ENCODE data around the gene ISYNA1. TPM values are rescaled to one million over a fixed set of nuclear protein-coding genes. Genes with fewer than 3 reads are reported as not detected.

The ISYNA1 gene
- total and polyA plus RNA-seq, 2 of the 13 experiments (the other 11 are each of a cell fraction or from before 2014, with no cell fraction given) = 29.6 to 48.5 TPM

DNA sequence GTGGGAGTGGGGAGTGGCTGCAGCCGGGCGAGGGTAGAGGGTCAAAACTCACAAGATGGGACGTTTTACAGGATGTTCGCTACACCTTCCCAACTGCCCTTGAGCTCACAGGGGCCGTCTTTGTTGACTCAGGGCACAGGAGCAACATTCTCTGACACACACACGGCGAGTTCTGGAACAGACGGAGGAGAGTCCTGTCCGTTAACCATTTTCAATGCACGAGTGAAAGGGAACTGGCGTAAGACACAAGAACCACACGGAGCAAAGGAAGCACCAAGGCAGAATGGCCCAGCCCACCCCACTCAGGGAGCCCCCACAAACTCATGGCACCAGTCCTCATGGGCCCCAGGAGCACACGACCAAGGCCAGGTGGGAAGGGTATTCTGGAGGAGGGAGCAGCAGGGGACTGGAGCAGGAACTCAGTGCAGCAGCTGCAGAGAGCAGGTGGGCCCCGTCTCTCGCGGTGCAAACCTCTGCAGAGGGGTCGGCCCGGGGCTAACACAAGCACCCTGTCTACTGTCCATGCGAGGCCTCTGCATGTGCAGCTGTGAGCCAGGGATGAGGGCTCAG is 37.9 kb upstream of the ISYNA1 start (continued):
- TF ChIP-seq, protein P1, sequence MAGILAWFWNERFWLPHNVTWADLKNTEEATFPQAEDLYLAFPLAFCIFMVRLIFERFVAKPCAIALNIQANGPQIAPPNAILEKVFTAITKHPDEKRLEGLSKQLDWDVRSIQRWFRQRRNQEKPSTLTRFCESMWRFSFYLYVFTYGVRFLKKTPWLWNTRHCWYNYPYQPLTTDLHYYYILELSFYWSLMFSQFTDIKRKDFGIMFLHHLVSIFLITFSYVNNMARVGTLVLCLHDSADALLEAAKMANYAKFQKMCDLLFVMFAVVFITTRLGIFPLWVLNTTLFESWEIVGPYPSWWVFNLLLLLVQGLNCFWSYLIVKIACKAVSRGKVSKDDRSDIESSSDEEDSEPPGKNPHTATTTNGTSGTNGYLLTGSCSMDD (CRISPR knock-in tag; IDR thresholded peaks at IDR 0.05) = no peak
- TF ChIP-seq RORA (CRISPR knock-in tag; IDR thresholded peaks at IDR 0.05) (no peak), MAZ (IDR thresholded peaks at IDR 0.05; ENCODE audit: borderline replicate concordance, low read depth, low read length) (no peak), MAZ (CRISPR knock-in tag; IDR thresholded peaks at IDR 0.05; ENCODE audit: low read depth) (no peak), NONO (IDR thresholded peaks at IDR 0.05) (no peak), NONO (CRISPR knock-in tag; conservative IDR thresholded peaks at IDR 0.05) (0 out of 2 replicates have a peak, but pooled peaks have one; percentile 32), NR2F1 (CRISPR knock-in tag; IDR thresholded peaks at IDR 0.05) (peak in 1 of 2 experiments; percentile 19; a peak in 1 of 4 replicates), ZFP90 (CRISPR knock-in tag; IDR thresholded peaks at IDR 0.05; ENCODE audit: borderline replicate concordance) (no peak), ZNF251 (CRISPR knock-in tag; IDR thresholded peaks at IDR 0.05) (no peak), PHF20 (CRISPR knock-in tag; IDR thresholded peaks at IDR 0.05) (peak; percentile 23; the same call in 1 of the 2 replicates), KLF13 (CRISPR knock-in tag; IDR thresholded peaks at IDR 0.05) (no peak), ZNF136 (CRISPR knock-in tag; IDR thresholded peaks at IDR 0.05; ENCODE audit: low read depth) (no peak), FOXO1 (CRISPR knock-in tag; IDR thresholded peaks at IDR 0.05) (peak; percentile 61; the same call in 1 of the 2 replicates), ZNF552 (CRISPR knock-in tag; IDR thresholded peaks at IDR 0.05; ENCODE audit: borderline replicate concordance) (0 out of 2 replicates have a peak, but pooled peaks have one; percentile 37)
- TF ChIP-seq, protein P2, sequence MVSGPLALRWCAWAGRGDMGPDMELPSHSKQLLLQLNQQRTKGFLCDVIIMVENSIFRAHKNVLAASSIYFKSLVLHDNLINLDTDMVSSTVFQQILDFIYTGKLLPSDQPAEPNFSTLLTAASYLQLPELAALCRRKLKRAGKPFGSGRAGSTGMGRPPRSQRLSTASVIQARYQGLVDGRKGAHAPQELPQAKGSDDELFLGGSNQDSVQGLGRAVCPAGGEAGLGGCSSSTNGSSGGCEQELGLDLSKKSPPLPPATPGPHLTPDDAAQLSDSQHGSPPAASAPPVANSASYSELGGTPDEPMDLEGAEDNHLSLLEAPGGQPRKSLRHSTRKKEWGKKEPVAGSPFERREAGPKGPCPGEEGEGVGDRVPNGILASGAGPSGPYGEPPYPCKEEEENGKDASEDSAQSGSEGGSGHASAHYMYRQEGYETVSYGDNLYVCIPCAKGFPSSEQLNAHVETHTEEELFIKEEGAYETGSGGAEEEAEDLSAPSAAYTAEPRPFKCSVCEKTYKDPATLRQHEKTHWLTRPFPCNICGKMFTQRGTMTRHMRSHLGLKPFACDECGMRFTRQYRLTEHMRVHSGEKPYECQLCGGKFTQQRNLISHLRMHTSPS (CRISPR knock-in tag; IDR thresholded peaks at IDR 0.05; ENCODE audit: low read depth) = peak; percentile 28; the same call in 1 of the 2 replicates
- TF ChIP-seq, protein P3, sequence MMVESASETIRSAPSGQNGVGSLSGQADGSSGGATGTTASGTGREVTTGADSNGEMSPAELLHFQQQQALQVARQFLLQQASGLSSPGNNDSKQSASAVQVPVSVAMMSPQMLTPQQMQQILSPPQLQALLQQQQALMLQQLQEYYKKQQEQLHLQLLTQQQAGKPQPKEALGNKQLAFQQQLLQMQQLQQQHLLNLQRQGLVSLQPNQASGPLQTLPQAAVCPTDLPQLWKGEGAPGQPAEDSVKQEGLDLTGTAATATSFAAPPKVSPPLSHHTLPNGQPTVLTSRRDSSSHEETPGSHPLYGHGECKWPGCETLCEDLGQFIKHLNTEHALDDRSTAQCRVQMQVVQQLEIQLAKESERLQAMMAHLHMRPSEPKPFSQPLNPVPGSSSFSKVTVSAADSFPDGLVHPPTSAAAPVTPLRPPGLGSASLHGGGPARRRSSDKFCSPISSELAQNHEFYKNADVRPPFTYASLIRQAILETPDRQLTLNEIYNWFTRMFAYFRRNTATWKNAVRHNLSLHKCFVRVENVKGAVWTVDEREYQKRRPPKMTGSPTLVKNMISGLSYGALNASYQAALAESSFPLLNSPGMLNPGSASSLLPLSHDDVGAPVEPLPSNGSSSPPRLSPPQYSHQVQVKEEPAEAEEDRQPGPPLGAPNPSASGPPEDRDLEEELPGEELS (CRISPR knock-in tag; IDR thresholded peaks at IDR 0.05) = peak; percentile 77
- TF ChIP-seq, protein P4, sequence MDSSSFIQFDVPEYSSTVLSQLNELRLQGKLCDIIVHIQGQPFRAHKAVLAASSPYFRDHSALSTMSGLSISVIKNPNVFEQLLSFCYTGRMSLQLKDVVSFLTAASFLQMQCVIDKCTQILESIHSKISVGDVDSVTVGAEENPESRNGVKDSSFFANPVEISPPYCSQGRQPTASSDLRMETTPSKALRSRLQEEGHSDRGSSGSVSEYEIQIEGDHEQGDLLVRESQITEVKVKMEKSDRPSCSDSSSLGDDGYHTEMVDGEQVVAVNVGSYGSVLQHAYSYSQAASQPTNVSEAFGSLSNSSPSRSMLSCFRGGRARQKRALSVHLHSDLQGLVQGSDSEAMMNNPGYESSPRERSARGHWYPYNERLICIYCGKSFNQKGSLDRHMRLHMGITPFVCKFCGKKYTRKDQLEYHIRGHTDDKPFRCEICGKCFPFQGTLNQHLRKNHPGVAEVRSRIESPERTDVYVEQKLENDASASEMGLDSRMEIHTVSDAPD (CRISPR knock-in tag; IDR thresholded peaks at IDR 0.05) = no peak
- TF ChIP-seq, protein P5, sequence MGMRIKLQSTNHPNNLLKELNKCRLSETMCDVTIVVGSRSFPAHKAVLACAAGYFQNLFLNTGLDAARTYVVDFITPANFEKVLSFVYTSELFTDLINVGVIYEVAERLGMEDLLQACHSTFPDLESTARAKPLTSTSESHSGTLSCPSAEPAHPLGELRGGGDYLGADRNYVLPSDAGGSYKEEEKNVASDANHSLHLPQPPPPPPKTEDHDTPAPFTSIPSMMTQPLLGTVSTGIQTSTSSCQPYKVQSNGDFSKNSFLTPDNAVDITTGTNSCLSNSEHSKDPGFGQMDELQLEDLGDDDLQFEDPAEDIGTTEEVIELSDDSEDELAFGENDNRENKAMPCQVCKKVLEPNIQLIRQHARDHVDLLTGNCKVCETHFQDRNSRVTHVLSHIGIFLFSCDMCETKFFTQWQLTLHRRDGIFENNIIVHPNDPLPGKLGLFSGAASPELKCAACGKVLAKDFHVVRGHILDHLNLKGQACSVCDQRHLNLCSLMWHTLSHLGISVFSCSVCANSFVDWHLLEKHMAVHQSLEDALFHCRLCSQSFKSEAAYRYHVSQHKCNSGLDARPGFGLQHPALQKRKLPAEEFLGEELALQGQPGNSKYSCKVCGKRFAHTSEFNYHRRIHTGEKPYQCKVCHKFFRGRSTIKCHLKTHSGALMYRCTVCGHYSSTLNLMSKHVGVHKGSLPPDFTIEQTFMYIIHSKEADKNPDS (CRISPR knock-in tag; IDR thresholded peaks at IDR 0.05) = no peak
- TF ChIP-seq, protein P6, sequence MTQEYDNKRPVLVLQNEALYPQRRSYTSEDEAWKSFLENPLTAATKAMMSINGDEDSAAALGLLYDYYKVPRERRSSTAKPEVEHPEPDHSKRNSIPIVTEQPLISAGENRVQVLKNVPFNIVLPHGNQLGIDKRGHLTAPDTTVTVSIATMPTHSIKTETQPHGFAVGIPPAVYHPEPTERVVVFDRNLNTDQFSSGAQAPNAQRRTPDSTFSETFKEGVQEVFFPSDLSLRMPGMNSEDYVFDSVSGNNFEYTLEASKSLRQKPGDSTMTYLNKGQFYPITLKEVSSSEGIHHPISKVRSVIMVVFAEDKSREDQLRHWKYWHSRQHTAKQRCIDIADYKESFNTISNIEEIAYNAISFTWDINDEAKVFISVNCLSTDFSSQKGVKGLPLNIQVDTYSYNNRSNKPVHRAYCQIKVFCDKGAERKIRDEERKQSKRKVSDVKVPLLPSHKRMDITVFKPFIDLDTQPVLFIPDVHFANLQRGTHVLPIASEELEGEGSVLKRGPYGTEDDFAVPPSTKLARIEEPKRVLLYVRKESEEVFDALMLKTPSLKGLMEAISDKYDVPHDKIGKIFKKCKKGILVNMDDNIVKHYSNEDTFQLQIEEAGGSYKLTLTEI (CRISPR knock-in tag; conservative IDR thresholded peaks at IDR 0.05) = no peak
